GM18868 (cell line): ENCODE results near the gene PAPLN.

Experiments
- ATAC-seq: cut with Tn5 transposase; IDR thresholded peaks from one replicate; pipeline ENCODE4 v1.9.1; 2021; ENCODE audit warnings: mild to moderate bottlenecking, moderate library complexity; ENCODE audit not compliant: unreplicated experiment

Gene PAPLN

GRCh38 chr14:73227812-73228781 lies 9.2 kb upstream of the PAPLN start:
- no peak for ATAC-seq

GRCh38 chr14:73230051-73230450 lies 7.3 kb upstream of the PAPLN start:
- no peak for ATAC-seq

- ATAC-seq = no peak
Observed at GRCh38 chr14:73231981-73232851, 5.1 kb upstream of the PAPLN start.

GRCh38 chr14:73232984-73233383 lies 4.3 kb upstream of the PAPLN start:
- ATAC-seq = no peak

- ATAC-seq = no peak
Observed at GRCh38 chr14:73233564-73233963, 3.7 kb upstream of the PAPLN start.

GRCh38 chr14:73234029-73234428 lies 3.3 kb upstream of the PAPLN start:
- no peak for ATAC-seq

GRCh38 chr14:73234586-73235394 lies 2.5 kb upstream of the PAPLN start:
- ATAC-seq = no peak

GRCh38 chr14:73235531-73236155 lies 1.7 kb upstream of the PAPLN start:
- ATAC-seq = no peak

GRCh38 chr14:73236157-73236556 lies 1.1 kb upstream of the PAPLN start:
- no peak for ATAC-seq

- ATAC-seq = no peak
Observed at GRCh38 chr14:73236752-73237218, 521 bp upstream of the PAPLN start.

- ATAC-seq = no peak
Observed at GRCh38 chr14:73237786-73238423, 599 bp downstream of the PAPLN start.

- no peak for ATAC-seq
Observed at GRCh38 chr14:73238424-73238852, 1.1 kb downstream of the PAPLN start.

- no peak for ATAC-seq
Observed at GRCh38 chr14:73238941-73239340, 1.6 kb downstream of the PAPLN start.

- ATAC-seq = no peak
Observed at GRCh38 chr14:73239393-73240241, 2.3 kb downstream of the PAPLN start.

GRCh38 chr14:73240816-73241480 lies 3.6 kb downstream of the PAPLN start:
- ATAC-seq = no peak

GRCh38 chr14:73241481-73242165 lies 4.3 kb downstream of the PAPLN start:
- ATAC-seq = no peak

GRCh38 chr14:73242357-73242901 lies 5.1 kb downstream of the PAPLN start:
- no peak for ATAC-seq
